T-helper 1 cell (primary cell): ENCODE results near the gene CACNA2D3.

Experiments
- DNase-seq, 5 donors: peaks; one replicate each; pipeline ENCODE4 v3.0.0-alpha.2; 2012 to 2020

Gene CACNA2D3

GRCh38 chr3:54222316-54222715, 100.0 kb downstream of the CACNA2D3 start:
- no peak for DNase-seq

- no peak for DNase-seq
Measured at GRCh38 chr3:54223063-54223462, 100.7 kb downstream of the CACNA2D3 start.

- DNase-seq = no peak
Measured at GRCh38 chr3:54225841-54226528, 103.6 kb downstream of the CACNA2D3 start.

GRCh38 chr3:54228806-54229205, 106.5 kb downstream of the CACNA2D3 start:
- DNase-seq = no peak

- no peak for DNase-seq
Measured at GRCh38 chr3:54232618-54233017, 110.3 kb downstream of the CACNA2D3 start.

- no peak for DNase-seq
Measured at GRCh38 chr3:54235998-54236397, 113.6 kb downstream of the CACNA2D3 start.

GRCh38 chr3:54237109-54237508, 114.8 kb downstream of the CACNA2D3 start:
- DNase-seq = no peak

GRCh38 chr3:54237788-54238502, 115.6 kb downstream of the CACNA2D3 start:
- DNase-seq = no peak

- DNase-seq = no peak
Measured at GRCh38 chr3:54240309-54240708, 118.0 kb downstream of the CACNA2D3 start.

GRCh38 chr3:54243056-54243931, 120.9 kb downstream of the CACNA2D3 start:
- DNase-seq = no peak

GRCh38 chr3:54243960-54244682, 121.8 kb downstream of the CACNA2D3 start:
- no peak for DNase-seq

- DNase-seq = no peak
Measured at GRCh38 chr3:54251705-54252104, 129.4 kb downstream of the CACNA2D3 start.

GRCh38 chr3:54257125-54257720, 134.9 kb downstream of the CACNA2D3 start:
- no peak for DNase-seq

GRCh38 chr3:54259636-54260035, 137.3 kb downstream of the CACNA2D3 start:
- DNase-seq = no peak

- DNase-seq = no peak
Measured at GRCh38 chr3:54261141-54261540, 138.8 kb downstream of the CACNA2D3 start.

- no peak for DNase-seq
Measured at GRCh38 chr3:54262541-54262940, 140.2 kb downstream of the CACNA2D3 start.

GRCh38 chr3:54262946-54263345, 140.6 kb downstream of the CACNA2D3 start:
- no peak for DNase-seq

- no peak for DNase-seq
Measured at GRCh38 chr3:54264050-54264449, 141.7 kb downstream of the CACNA2D3 start.

- no peak for DNase-seq
Measured at GRCh38 chr3:54270816-54271526, 148.6 kb downstream of the CACNA2D3 start.

GRCh38 chr3:54273791-54274190, 151.4 kb downstream of the CACNA2D3 start:
- no peak for DNase-seq

- no peak for DNase-seq
Measured at GRCh38 chr3:54274607-54275006, 152.3 kb downstream of the CACNA2D3 start.
